KMS-11 (cell line): Measurements from ENCODE around the gene LPO.

Experiments used
- H2AFZ ChIP-seq: fragments of 200-600 bp; sonication (generic); 2 replicates; pipeline ENCODE4 v1.6.1; 2016; ENCODE audit warnings: antibody characterized with exemption, mixed run types, low read depth
- H3K27ac ChIP-seq: fragments of 200-600 bp; sonication (generic); 2 replicates; pipeline ENCODE4 v1.6.1; 2016; ENCODE audit warnings: mild to moderate bottlenecking, mixed run types
- H3K27me3 ChIP-seq: fragments of 200-600 bp; sonication (generic); 2 replicates; pipeline ENCODE4 v1.6.1; 2017; ENCODE audit warnings: mild to moderate bottlenecking, low read depth, mixed run types, moderate library complexity; ENCODE audit not compliant: insufficient read depth
- H3K36me3 ChIP-seq: fragments of 200-600 bp; sonication (generic); 2 replicates; pipeline ENCODE4 v1.6.1; 2017; ENCODE audit warnings: mild to moderate bottlenecking, mixed run types; ENCODE audit not compliant: insufficient read depth
- H3K4me1 ChIP-seq: fragments of 200-600 bp; sonication (generic); 2 replicates; pipeline ENCODE4 v1.6.1; 2016; ENCODE audit warnings: mild to moderate bottlenecking, low read depth, mixed run types; ENCODE audit not compliant: poor library complexity, severe bottlenecking
- H3K4me2 ChIP-seq: fragments of 200-600 bp; sonication (generic); 2 replicates; pipeline ENCODE4 v1.7.0; 2016; ENCODE audit warnings: mild to moderate bottlenecking, mixed run types
- H3K4me3 ChIP-seq: fragments of 200-600 bp; sonication (generic); IDR thresholded peaks from 2 replicates; pipeline ENCODE4 v1.6.1; 2017; ENCODE audit warnings: low read depth, low read length, mixed read lengths; ENCODE audit not compliant: insufficient read depth
- H3K79me2 ChIP-seq: fragments of 200-600 bp; sonication (generic); 2 replicates; pipeline ENCODE4 v1.6.1; 2016; ENCODE audit warnings: low read depth, mixed run types; ENCODE audit not compliant: insufficient read depth
- H3K9ac ChIP-seq: fragments of 200-600 bp; sonication (generic); 2 replicates; pipeline ENCODE4 v1.6.1; 2016; ENCODE audit warnings: mild to moderate bottlenecking, mixed run types
- H4K20me1 ChIP-seq: fragments of 200-600 bp; sonication (generic); 2 replicates; pipeline ENCODE4 v1.6.1; 2016; ENCODE audit warnings: mild to moderate bottlenecking, mixed run types; ENCODE audit not compliant: insufficient read depth
- TF ChIP-seq, protein P1 (sequence below): fragments of 200-600 bp; sonication (generic); conservative IDR thresholded peaks from 2 replicates; pipeline ENCODE4 v1.6.1; 2017; ENCODE audit warnings: low read depth, mild to moderate bottlenecking, antibody characterized with exemption, low read length, moderate library complexity, mixed read lengths

LPO gene

DNA sequence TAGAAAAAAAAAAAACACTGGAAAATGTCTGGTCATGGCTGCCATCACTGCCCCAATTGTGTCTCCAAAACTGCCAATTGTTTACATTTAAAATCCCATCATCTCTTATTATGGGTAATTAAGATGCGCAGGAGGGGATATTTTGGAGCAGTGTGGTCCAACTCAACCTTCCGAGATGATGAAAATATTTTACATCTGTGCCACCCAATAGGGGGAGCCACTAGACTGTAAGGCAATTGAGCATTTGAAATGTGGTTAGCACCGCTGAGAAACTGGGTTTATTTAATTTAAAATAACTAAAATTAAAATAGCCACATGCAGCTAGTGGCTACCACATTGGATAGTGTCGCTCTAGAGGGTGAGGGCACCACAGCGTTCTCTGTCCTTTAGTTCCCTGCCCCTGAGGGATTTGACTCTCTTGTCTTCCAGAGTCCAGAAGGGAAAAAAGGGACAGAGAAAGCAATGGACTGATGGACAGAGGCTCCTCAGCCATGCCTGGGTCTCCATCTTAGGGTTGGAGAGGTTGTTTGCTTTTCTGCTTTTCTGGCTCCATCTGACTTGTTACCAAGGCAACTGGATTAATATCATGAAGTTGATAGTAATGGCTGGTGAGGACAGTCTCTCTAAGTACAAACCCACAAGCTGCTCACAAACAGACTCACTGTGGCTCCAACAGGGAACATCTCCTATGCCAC is 38.9 kb downstream of the LPO start:
- H3K4me1 ChIP-seq: no peaks in the 10 kb centered on the region
- TF ChIP-seq, protein P1, sequence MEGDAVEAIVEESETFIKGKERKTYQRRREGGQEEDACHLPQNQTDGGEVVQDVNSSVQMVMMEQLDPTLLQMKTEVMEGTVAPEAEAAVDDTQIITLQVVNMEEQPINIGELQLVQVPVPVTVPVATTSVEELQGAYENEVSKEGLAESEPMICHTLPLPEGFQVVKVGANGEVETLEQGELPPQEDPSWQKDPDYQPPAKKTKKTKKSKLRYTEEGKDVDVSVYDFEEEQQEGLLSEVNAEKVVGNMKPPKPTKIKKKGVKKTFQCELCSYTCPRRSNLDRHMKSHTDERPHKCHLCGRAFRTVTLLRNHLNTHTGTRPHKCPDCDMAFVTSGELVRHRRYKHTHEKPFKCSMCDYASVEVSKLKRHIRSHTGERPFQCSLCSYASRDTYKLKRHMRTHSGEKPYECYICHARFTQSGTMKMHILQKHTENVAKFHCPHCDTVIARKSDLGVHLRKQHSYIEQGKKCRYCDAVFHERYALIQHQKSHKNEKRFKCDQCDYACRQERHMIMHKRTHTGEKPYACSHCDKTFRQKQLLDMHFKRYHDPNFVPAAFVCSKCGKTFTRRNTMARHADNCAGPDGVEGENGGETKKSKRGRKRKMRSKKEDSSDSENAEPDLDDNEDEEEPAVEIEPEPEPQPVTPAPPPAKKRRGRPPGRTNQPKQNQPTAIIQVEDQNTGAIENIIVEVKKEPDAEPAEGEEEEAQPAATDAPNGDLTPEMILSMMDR: peak; percentile 79
- no peak overlapping the region for H3K27ac ChIP-seq
- H3K36me3 ChIP-seq: no peaks in the 10 kb centered on the region
- H3K9ac ChIP-seq: no peak overlapping the region
- H4K20me1 ChIP-seq: no peaks in the 10 kb centered on the region
- no peaks in the 10 kb centered on the region for H3K27me3 ChIP-seq
- no peak overlapping the region for H2AFZ ChIP-seq
- H3K4me2 ChIP-seq: no peak overlapping the region
- no peaks in the 10 kb centered on the region for H3K79me2 ChIP-seq
- H3K4me3 ChIP-seq: no peak overlapping the region

DNA sequence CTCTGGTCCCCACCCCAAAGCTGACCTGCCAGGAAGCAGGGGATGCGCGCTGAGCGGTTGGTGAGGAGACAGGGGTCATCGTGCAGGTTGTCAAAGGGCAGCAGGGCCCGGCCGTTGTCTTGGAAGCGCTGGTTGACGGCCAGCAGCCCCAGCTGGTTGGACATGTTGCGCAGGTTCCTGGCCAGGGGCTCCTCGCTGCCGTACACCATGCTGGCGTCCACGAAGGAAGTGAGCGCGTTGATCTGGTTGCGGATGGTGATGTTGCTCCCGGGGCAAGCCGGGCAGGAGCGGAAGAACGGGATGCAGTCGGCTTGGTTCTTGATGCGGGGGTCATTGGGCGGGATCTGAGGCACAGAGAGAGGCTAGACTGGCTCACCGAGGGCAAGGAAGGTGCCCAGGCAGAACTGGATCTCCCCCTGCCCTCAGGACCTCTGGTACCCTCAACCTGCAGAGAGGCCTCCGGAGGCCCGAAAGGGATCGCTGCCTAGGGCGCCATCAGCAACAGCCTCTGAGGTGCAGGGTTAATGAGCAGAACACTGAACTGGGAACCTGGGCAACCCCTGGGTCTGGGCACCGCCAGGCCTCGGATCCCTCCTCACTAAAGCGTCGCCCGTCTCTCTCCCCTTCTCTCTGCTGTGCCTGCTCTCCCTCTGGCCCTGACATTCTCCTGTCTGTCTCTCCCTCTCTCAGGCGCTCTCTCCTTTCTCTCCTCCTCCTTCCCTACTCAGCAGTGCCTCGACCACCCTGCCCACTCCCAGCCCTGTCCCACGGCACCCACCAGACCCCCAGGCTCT is 39.6 kb downstream of the LPO start:
- H3K4me1 ChIP-seq: no peaks in the 10 kb centered on the region
- H3K9ac ChIP-seq: no peak overlapping the region
- H3K4me3 ChIP-seq: no peak overlapping the region
- no peak overlapping the region for H3K27ac ChIP-seq
- H3K27me3 ChIP-seq: no peaks in the 10 kb centered on the region
- TF ChIP-seq, protein P1: no peak
- no peaks in the 10 kb centered on the region for H3K79me2 ChIP-seq
- H3K4me2 ChIP-seq: no peak overlapping the region
- no peak overlapping the region for H2AFZ ChIP-seq
- H3K36me3 ChIP-seq: no peaks in the 10 kb centered on the region
- no peaks in the 10 kb centered on the region for H4K20me1 ChIP-seq

DNA sequence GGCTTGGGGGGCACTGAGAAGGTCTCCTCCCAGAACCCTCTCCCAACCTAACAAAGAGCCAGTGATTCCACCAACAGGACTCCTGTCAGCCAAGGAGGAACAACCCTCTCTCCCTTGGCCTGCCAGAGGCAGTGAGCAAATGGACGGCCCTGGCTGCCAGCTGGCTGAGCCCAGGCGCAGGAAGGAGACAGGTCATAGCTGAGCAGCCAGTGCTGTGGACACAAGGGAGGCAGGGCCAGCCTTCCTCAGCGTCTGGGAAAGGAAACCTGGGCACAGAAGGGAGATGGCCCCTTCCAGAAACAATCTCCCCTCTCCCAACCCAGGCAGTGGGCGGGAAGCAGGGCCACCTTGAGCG is 40.3 kb downstream of the LPO start:
- TF ChIP-seq, protein P1: no peak
- no peaks in the 10 kb centered on the region for H4K20me1 ChIP-seq
- no peaks in the 10 kb centered on the region for H3K79me2 ChIP-seq
- no peak overlapping the region for H3K9ac ChIP-seq
- no peak overlapping the region for H3K4me3 ChIP-seq
- no peak overlapping the region for H3K27ac ChIP-seq
- H3K4me1 ChIP-seq: no peaks in the 10 kb centered on the region
- no peaks in the 10 kb centered on the region for H3K36me3 ChIP-seq
- H3K27me3 ChIP-seq: no peaks in the 10 kb centered on the region
- no peak overlapping the region for H3K4me2 ChIP-seq
- H2AFZ ChIP-seq: no peak overlapping the region

DNA sequence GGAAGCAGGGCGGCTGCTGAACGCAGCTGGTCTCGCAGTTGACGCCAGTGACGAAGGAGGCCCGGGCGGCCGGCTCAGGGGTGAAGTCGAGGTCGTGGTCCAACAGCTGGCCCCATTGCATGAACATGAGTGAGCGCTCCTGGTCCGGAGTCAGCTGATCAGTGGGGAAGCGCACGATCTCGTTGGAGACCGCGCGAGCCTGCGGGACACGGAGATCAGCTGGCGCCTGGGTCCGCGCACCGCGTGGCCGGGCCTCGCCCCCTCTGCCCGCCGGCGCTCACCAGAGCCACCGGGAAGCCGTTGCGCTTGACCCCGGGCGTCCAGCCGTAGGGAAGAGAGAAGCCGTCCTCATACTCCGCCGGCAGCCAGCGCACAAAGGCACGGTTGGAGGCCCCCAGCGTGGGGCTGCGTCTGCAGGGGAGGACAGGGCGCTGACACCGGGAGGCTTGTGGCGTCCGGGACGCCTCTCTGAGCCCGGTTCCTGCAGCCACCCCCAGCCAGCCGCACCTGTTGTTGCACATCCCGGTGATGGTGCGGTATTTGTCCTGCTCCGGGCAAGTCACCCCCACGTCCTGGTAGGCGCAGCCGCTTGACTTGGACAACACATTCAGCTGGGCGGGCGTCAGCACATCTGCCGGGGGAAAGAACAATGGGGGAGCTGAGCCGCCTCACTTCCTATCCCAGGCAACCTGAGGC is 40.8 kb downstream of the LPO start:
- H3K9ac ChIP-seq: no peak overlapping the region
- no peak overlapping the region for H3K4me3 ChIP-seq
- no peaks in the 10 kb centered on the region for H3K79me2 ChIP-seq
- no peaks in the 10 kb centered on the region for H3K4me1 ChIP-seq
- no peaks in the 10 kb centered on the region for H3K36me3 ChIP-seq
- TF ChIP-seq, protein P1: no peak
- H2AFZ ChIP-seq: no peak overlapping the region
- H3K27ac ChIP-seq: no peak overlapping the region
- H3K27me3 ChIP-seq: no peaks in the 10 kb centered on the region
- H4K20me1 ChIP-seq: no peaks in the 10 kb centered on the region
- no peak overlapping the region for H3K4me2 ChIP-seq
